SU-DHL-6 (cell line): ENCODE data around the gene DOCK10.

Experiments used
- EZH2phosphoT487 ChIP-seq: fragments of 200-600 bp; sonication (generic), shearing (Covaris generic); conservative IDR thresholded peaks from 2 replicates; pipeline ENCODE4 v1.6.1; 2018; ENCODE audit warnings: mild to moderate bottlenecking, antibody characterized with exemption, low read length, moderate library complexity, mixed read lengths
- TF ChIP-seq, protein P1 (sequence below): fragments of 200-600 bp; sonication (generic); IDR thresholded peaks from one replicate; pipeline ENCODE4 v1.5.1; 2017; ENCODE audit warnings: antibody characterized with exemption, mild to moderate bottlenecking, low read length, moderate library complexity; ENCODE audit not compliant: insufficient read depth, poor library complexity, severe bottlenecking

DNA sequence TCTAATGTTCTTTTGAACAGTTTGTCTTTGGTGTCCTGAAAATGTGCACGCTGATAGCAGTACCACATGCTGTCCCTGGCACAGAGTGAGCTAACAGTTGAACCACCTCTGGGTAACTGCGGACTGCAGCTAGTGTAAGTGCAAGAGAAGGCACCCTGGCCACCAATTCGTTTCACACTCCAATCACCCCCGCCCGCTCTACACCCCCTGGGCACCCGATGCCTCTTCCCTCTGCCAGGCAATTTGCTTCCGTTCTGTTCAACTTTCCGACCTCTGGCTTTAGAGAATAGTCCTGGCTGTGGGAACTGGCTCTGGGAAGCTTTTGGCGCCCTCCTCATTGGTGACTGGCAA is 1.4 kb downstream of the DOCK10 start:
- TF ChIP-seq, protein P1, sequence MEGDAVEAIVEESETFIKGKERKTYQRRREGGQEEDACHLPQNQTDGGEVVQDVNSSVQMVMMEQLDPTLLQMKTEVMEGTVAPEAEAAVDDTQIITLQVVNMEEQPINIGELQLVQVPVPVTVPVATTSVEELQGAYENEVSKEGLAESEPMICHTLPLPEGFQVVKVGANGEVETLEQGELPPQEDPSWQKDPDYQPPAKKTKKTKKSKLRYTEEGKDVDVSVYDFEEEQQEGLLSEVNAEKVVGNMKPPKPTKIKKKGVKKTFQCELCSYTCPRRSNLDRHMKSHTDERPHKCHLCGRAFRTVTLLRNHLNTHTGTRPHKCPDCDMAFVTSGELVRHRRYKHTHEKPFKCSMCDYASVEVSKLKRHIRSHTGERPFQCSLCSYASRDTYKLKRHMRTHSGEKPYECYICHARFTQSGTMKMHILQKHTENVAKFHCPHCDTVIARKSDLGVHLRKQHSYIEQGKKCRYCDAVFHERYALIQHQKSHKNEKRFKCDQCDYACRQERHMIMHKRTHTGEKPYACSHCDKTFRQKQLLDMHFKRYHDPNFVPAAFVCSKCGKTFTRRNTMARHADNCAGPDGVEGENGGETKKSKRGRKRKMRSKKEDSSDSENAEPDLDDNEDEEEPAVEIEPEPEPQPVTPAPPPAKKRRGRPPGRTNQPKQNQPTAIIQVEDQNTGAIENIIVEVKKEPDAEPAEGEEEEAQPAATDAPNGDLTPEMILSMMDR, result no peak
- TF ChIP-seq EZH2phosphoT487, result no peak
